Memory B cell (primary cell): Measurements from ENCODE around the gene FDCSP.
"Not testable (repeated sequence)": the region's sequence is repeated elsewhere in the genome, so short reads cannot be mapped to it uniquely, and the experiment has no call there.

Experiments
- ATAC-seq: fragments of 150-1000 bp; cut with Tn5 transposase; 2 replicates; pipeline ENCODE4 v1.10.0; 2021; ENCODE audit warnings: low read depth, mild to moderate bottlenecking, moderate library complexity
- DNase-seq, 2 donors: peaks; one replicate each; pipeline ENCODE4 v3.0.0; 2022; ENCODE audit warnings: low spot score in 2 of 2
- H3K27ac Mint-ChIP-seq: one replicate; pipeline ENCODE4 v1.8.0; 2022; ENCODE audit warnings: mild to moderate bottlenecking, moderate library complexity, mixed read lengths
- H3K27me3 Mint-ChIP-seq: one replicate; pipeline ENCODE4 v1.8.0; 2022; ENCODE audit warnings: mixed read lengths
- H3K36me3 Mint-ChIP-seq: one replicate; pipeline ENCODE4 v1.8.0; 2022; ENCODE audit warnings: mild to moderate bottlenecking, mixed read lengths
- H3K4me1 Mint-ChIP-seq: one replicate; pipeline ENCODE4 v1.8.0; 2022; ENCODE audit warnings: mixed read lengths
- H3K4me3 Mint-ChIP-seq: one replicate; pipeline ENCODE4 v1.8.0; 2022; ENCODE audit warnings: mild to moderate bottlenecking, moderate library complexity, mixed read lengths
- H3K9me3 Mint-ChIP-seq: one replicate; pipeline ENCODE4 v1.8.0; 2022; ENCODE audit warnings: mixed read lengths

The FDCSP gene

GRCh38 chr4:70197842-70198241 is 28.1 kb upstream of the FDCSP start:
- DNase-seq (no peak), ATAC-seq (no peak)
- Mint-ChIP-seq H3K9me3 (no peaks in the 10 kb centered on the region), H3K27ac (no peak overlapping the region), H3K4me3 (no peak overlapping the region), H3K4me1 (no peaks in the 10 kb centered on the region), H3K27me3 (no peaks in the 10 kb centered on the region), H3K36me3 (no peaks in the 10 kb centered on the region)

GRCh38 chr4:70203601-70204000 is 22.3 kb upstream of the FDCSP start:
- Mint-ChIP-seq H3K27ac (no peak overlapping the region), H3K4me1 (no peaks in the 10 kb centered on the region), H3K9me3 (no peaks in the 10 kb centered on the region), H3K36me3 (no peaks in the 10 kb centered on the region), H3K4me3 (no peak overlapping the region), H3K27me3 (no peaks in the 10 kb centered on the region)
- DNase-seq (no peak), ATAC-seq (no peak)

GRCh38 chr4:70212752-70213151 is 13.2 kb upstream of the FDCSP start:
- not testable (repeated sequence) for H3K4me1 Mint-ChIP-seq

GRCh38 chr4:70216109-70216508 is 9.8 kb upstream of the FDCSP start:
- not testable (repeated sequence) for H3K4me1 Mint-ChIP-seq, H3K9me3 Mint-ChIP-seq, DNase-seq, H3K36me3 Mint-ChIP-seq, H3K4me3 Mint-ChIP-seq, H3K27me3 Mint-ChIP-seq, H3K27ac Mint-ChIP-seq, ATAC-seq

More at GRCh38 chr4:70212752-70213151, 13.2 kb upstream of the FDCSP start:
- not testable (repeated sequence) for H3K9me3 Mint-ChIP-seq, H3K4me3 Mint-ChIP-seq, H3K27me3 Mint-ChIP-seq, H3K27ac Mint-ChIP-seq, ATAC-seq, H3K36me3 Mint-ChIP-seq, DNase-seq

DNA sequence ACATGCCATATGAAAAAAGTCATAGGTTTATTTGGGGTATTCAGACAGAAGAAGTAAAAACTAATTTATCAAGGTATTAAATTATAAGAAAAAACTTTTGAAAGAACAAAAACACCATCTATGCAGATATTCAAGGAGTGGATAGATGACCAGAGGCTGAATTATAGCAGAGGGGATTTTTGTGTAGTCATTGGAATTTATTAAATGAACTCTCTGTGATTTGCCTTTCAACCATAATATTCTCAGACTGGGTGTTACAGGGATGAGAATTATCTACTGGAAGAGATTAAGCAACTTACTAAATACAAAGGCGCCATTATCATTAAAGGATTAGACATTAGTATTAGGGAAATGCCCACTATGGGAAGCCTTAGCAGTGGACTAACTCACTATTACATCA is 9.4 kb upstream of the FDCSP start:
- H3K27ac Mint-ChIP-seq, ATAC-seq, H3K27me3 Mint-ChIP-seq, DNase-seq, H3K9me3 Mint-ChIP-seq, H3K4me3 Mint-ChIP-seq, H3K36me3 Mint-ChIP-seq, H3K4me1 Mint-ChIP-seq: not testable (repeated sequence)

- H3K4me3 Mint-ChIP-seq, H3K27ac Mint-ChIP-seq, H3K4me1 Mint-ChIP-seq, H3K9me3 Mint-ChIP-seq, H3K27me3 Mint-ChIP-seq, ATAC-seq, H3K36me3 Mint-ChIP-seq, DNase-seq: not testable (repeated sequence)
Observed at GRCh38 chr4:70221389-70221788, 4.5 kb upstream of the FDCSP start.

GRCh38 chr4:70221818-70222217 is 4.1 kb upstream of the FDCSP start:
- not testable (repeated sequence) for H3K27ac Mint-ChIP-seq, H3K27me3 Mint-ChIP-seq, H3K36me3 Mint-ChIP-seq, H3K4me3 Mint-ChIP-seq, ATAC-seq, DNase-seq, H3K9me3 Mint-ChIP-seq, H3K4me1 Mint-ChIP-seq

- H3K9me3 Mint-ChIP-seq, result no peaks in the 10 kb centered on the region
- DNase-seq (no peak), ATAC-seq (no peak)
- no peaks in the 10 kb centered on the region for H3K4me1 Mint-ChIP-seq
- no peak overlapping the region for H3K4me3 Mint-ChIP-seq
- H3K27me3 Mint-ChIP-seq, result no peaks in the 10 kb centered on the region
- H3K27ac Mint-ChIP-seq, result no peak overlapping the region
- no peaks in the 10 kb centered on the region for H3K36me3 Mint-ChIP-seq
Observed at GRCh38 chr4:70236125-70236524, 10.2 kb downstream of the FDCSP start.

DNA sequence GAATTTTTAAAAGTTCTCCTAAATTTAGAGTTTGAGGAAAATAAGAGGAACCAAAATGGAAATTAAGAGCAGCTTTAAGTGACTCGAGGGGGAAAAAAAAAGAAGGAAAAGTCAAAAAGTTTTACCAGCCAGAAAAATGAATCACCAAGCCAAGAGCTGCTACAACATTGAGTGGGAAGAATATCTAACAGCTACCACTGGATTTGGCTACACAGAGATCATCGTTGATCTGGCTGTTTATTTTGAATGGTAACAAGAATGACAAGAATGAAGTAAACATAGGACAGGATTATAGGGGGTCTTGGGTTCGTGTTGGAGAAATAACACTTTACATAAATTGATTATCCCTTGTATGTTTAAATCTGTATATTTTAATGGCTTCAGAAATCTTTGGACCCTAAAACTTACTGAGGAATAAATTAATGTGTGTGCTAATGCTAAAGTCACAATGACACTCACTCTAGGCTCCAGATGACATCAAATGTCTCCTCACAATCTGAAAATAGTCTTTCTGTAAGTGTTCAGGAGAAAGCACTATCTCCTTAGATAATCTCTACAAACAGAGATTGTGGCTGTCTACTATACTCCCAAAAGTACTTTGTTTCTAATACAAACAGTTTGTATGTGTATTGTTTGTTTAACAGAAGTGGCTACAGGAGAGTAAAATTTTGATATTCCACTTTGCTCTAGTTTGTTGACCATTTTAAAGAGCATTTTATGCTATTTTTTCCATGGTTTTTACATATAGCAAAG is 13.4 kb downstream of the FDCSP start:
- Mint-ChIP-seq H3K36me3 (no peaks in the 10 kb centered on the region), H3K4me3 (no peak overlapping the region), H3K27me3 (no peaks in the 10 kb centered on the region), H3K9me3 (no peaks in the 10 kb centered on the region), H3K4me1 (no peaks in the 10 kb centered on the region), H3K27ac (no peak overlapping the region)
- DNase-seq, result no peak
- no peak for ATAC-seq

GRCh38 chr4:70239884-70240591 is 14.1 kb downstream of the FDCSP start:
- ATAC-seq (no peak), DNase-seq (no peak)
- Mint-ChIP-seq H3K9me3 (no peaks in the 10 kb centered on the region), H3K4me3 (no peak overlapping the region), H3K36me3 (no peaks in the 10 kb centered on the region), H3K4me1 (no peaks in the 10 kb centered on the region), H3K27ac (no peak overlapping the region), H3K27me3 (no peaks in the 10 kb centered on the region)

GRCh38 chr4:70242297-70242696 is 16.4 kb downstream of the FDCSP start, which contains the start of gene CSN3:
TSS of gene CSN3 (plus strand) at chr4:70242597. CDS start at chr4:70244820, 2,223 bp downstream.
- not testable (repeated sequence) for H3K27me3 Mint-ChIP-seq, H3K4me3 Mint-ChIP-seq, H3K36me3 Mint-ChIP-seq, H3K4me1 Mint-ChIP-seq, DNase-seq, H3K9me3 Mint-ChIP-seq, H3K27ac Mint-ChIP-seq, ATAC-seq

- Mint-ChIP-seq H3K4me3 (no peak overlapping the region), H3K4me1 (no peaks in the 10 kb centered on the region), H3K9me3 (no peaks in the 10 kb centered on the region), H3K36me3 (no peaks in the 10 kb centered on the region), H3K27ac (no peak overlapping the region), H3K27me3 (no peaks in the 10 kb centered on the region)
- no peak for DNase-seq
- no peak for ATAC-seq
Observed at GRCh38 chr4:70243091-70243490, 17.2 kb downstream of the FDCSP start.

DNA sequence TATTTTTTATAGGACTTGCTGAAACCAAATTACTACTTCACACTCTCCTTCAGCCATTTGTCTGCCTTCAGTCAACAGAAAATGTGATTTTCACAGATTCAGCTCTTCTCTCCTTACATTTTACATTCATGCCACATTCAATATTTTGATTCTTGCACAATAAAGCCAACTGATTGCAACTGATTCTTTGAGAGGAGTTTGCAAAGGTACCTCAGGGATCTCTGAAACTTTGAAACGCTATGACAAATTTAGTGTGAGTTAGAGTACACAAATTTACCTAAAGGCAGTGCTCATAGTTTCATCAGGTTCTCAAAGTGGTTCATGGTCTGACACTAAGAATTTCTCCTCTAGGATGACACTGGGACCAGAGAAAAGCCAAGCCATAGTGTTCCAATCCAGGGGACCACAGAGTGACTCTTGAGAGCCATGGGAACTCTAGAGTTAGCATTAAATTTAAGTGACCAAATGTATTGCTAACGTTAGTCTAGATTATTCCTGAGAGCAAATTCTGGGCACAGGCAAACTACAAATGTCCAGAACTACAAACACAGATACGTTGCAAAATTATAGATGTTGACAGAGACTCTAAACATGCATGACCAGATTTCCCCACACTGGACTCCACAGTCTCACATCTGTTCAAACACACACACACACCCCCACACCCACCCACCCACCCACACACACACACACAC is 25.5 kb downstream of the FDCSP start:
- H3K27ac Mint-ChIP-seq, result no peak overlapping the region
- DNase-seq (no peak), ATAC-seq (no peak)
- H3K4me3 Mint-ChIP-seq, result no peak overlapping the region
- H3K27me3 Mint-ChIP-seq, result no peaks in the 10 kb centered on the region
- peaks cover 3% of the 10 kb centered on the region for H3K9me3 Mint-ChIP-seq
- H3K36me3 Mint-ChIP-seq, result no peaks in the 10 kb centered on the region
- H3K4me1 Mint-ChIP-seq, result no peaks in the 10 kb centered on the region

GRCh38 chr4:70251945-70252277 is 26.0 kb downstream of the FDCSP start:
- DNase-seq, result no peak

More at GRCh38 chr4:70251945-70252277, 26.0 kb downstream of the FDCSP start:
- no peak overlapping the region for H3K4me3 Mint-ChIP-seq
- no peaks in the 10 kb centered on the region for H3K36me3 Mint-ChIP-seq
- H3K27ac Mint-ChIP-seq, result no peak overlapping the region
- peaks cover 3% of the 10 kb centered on the region for H3K9me3 Mint-ChIP-seq
- no peaks in the 10 kb centered on the region for H3K27me3 Mint-ChIP-seq
- no peaks in the 10 kb centered on the region for H3K4me1 Mint-ChIP-seq
- ATAC-seq, result no peak
